HEK293 (cell line): Measurements from ENCODE around the gene ENTREP3.

Experiments
- CTCF ChIP-seq: fragments of 450-650 bp; formaldehyde crosslinking; IDR thresholded peaks from 2 replicates; pipeline ENCODE4 v1.5.1; 2016; ENCODE audit warnings: missing biosample characterization, missing genetic modification characterization
- HOXD13 ChIP-seq: sonication (generic); formaldehyde crosslinking; IDR thresholded peaks from 2 replicates; pipeline ENCODE4 v1.8.0; 2022; ENCODE audit warnings: missing genetic modification reagents, borderline replicate concordance
- MYNN ChIP-seq: fragments of 450-650 bp; formaldehyde crosslinking; IDR thresholded peaks from 2 replicates; pipeline ENCODE4 v1.5.1; 2016; ENCODE audit warnings: missing biosample characterization, missing genetic modification characterization, borderline replicate concordance
- OVOL3 ChIP-seq: fragments of 450-650 bp; formaldehyde crosslinking; IDR thresholded peaks from 2 replicates; pipeline ENCODE4 v1.5.1; 2016; ENCODE audit warnings: missing biosample characterization, missing genetic modification characterization
- SCRT2 ChIP-seq: fragments of 450-650 bp; formaldehyde crosslinking; IDR thresholded peaks from 2 replicates; pipeline ENCODE4 v1.5.1; 2016; ENCODE audit warnings: missing biosample characterization, missing genetic modification characterization
- TCF7L2 ChIP-seq: IDR thresholded peaks from 2 replicates; pipeline ENCODE4 v1.6.1; 2011; ENCODE audit warnings: low read depth, mild to moderate bottlenecking, inconsistent platforms, low read length, moderate library complexity, borderline replicate concordance
- ZBTB17 ChIP-seq: fragments of 450-650 bp; formaldehyde crosslinking; IDR thresholded peaks from 2 replicates; pipeline ENCODE4 v1.5.1; 2016; ENCODE audit warnings: missing biosample characterization, missing genetic modification characterization
- ZEB2 ChIP-seq: fragments of 450-650 bp; formaldehyde crosslinking; IDR thresholded peaks from 2 replicates; pipeline ENCODE4 v1.5.1; 2016; ENCODE audit warnings: missing biosample characterization, missing genetic modification characterization
- ZNF112 ChIP-seq: fragments of 450-650 bp; formaldehyde crosslinking; IDR thresholded peaks from 2 replicates; pipeline ENCODE4 v1.5.0; 2017; ENCODE audit warnings: missing biosample characterization, missing genetic modification characterization
- ZNF132 ChIP-seq: fragments of 450-650 bp; formaldehyde crosslinking; IDR thresholded peaks from 2 replicates; pipeline ENCODE4 v1.5.1; 2017; ENCODE audit warnings: missing biosample characterization, missing genetic modification characterization, borderline replicate concordance
- ZNF140 ChIP-seq: fragments of 450-650 bp; formaldehyde crosslinking; IDR thresholded peaks from 2 replicates; pipeline ENCODE4 v1.5.1; 2016; ENCODE audit warnings: missing biosample characterization, missing genetic modification characterization
- ZNF174 ChIP-seq: fragments of 450-650 bp; formaldehyde crosslinking; IDR thresholded peaks from 2 replicates; pipeline ENCODE4 v1.5.0; 2017; ENCODE audit warnings: missing biosample characterization, mild to moderate bottlenecking, missing genetic modification characterization
- ZNF211 ChIP-seq: fragments of 450-650 bp; formaldehyde crosslinking; IDR thresholded peaks from 2 replicates; pipeline ENCODE4 v1.5.1; 2016; ENCODE audit warnings: low read depth, missing biosample characterization, missing genetic modification characterization
- ZNF292 ChIP-seq: fragments of 450-650 bp; formaldehyde crosslinking; IDR thresholded peaks from 2 replicates; pipeline ENCODE4 v1.5.1; 2016; ENCODE audit warnings: low read depth, missing biosample characterization, missing genetic modification characterization, borderline replicate concordance
- ZNF341 ChIP-seq: fragments of 450-650 bp; formaldehyde crosslinking; IDR thresholded peaks from 2 replicates; pipeline ENCODE4; 2016; ENCODE audit warnings: low read depth, missing biosample characterization, missing genetic modification characterization
- ZNF398 ChIP-seq: fragments of 450-650 bp; formaldehyde crosslinking; IDR thresholded peaks from 2 replicates; pipeline ENCODE4 v1.5.1; 2017; ENCODE audit warnings: missing biosample characterization, missing genetic modification characterization
- ZNF488 ChIP-seq: fragments of 450-650 bp; formaldehyde crosslinking; IDR thresholded peaks from 2 replicates; pipeline ENCODE4 v1.5.1; 2016; ENCODE audit warnings: missing biosample characterization, missing genetic modification characterization
- ZNF514 ChIP-seq: fragments of 450-650 bp; formaldehyde crosslinking; IDR thresholded peaks from 2 replicates; pipeline ENCODE4 v1.5.1; 2016; ENCODE audit warnings: missing biosample characterization, missing genetic modification characterization
- ZNF585B ChIP-seq: fragments of 450-650 bp; formaldehyde crosslinking; IDR thresholded peaks from 2 replicates; pipeline ENCODE4 v1.5.1; 2016; ENCODE audit warnings: missing biosample characterization, missing genetic modification characterization
- ZNF610 ChIP-seq: fragments of 450-650 bp; formaldehyde crosslinking; IDR thresholded peaks from 2 replicates; pipeline ENCODE4 v1.5.1; 2016; ENCODE audit warnings: missing biosample characterization, missing genetic modification characterization, borderline replicate concordance
- ZNF624 ChIP-seq: fragments of 450-650 bp; formaldehyde crosslinking; IDR thresholded peaks from 2 replicates; pipeline ENCODE4 v1.5.1; 2017; ENCODE audit warnings: missing biosample characterization, missing genetic modification characterization
- ZNF670 ChIP-seq: fragments of 450-650 bp; formaldehyde crosslinking; IDR thresholded peaks from 2 replicates; pipeline ENCODE4 v1.5.1; 2016; ENCODE audit warnings: missing biosample characterization, missing genetic modification characterization, low read depth
- TF ChIP-seq, protein P1 (sequence below): fragments of 450-650 bp; formaldehyde crosslinking; IDR thresholded peaks from 2 replicates; pipeline ENCODE4 v1.5.1; 2017; ENCODE audit warnings: missing biosample characterization, missing genetic modification characterization
- TF ChIP-seq, protein P2 (sequence below): fragments of 450-650 bp; formaldehyde crosslinking; IDR thresholded peaks from 2 replicates; pipeline ENCODE4 v1.5.1; 2016; ENCODE audit warnings: missing biosample characterization, missing genetic modification characterization, borderline replicate concordance
- TF ChIP-seq, protein P3 (sequence below): fragments of 450-650 bp; formaldehyde crosslinking; IDR thresholded peaks from 2 replicates; pipeline ENCODE4 v1.5.0; 2017; ENCODE audit warnings: missing biosample characterization, missing genetic modification characterization, borderline replicate concordance
- TF ChIP-seq, protein P4 (sequence below): fragments of 450-650 bp; formaldehyde crosslinking; IDR thresholded peaks from 2 replicates; pipeline ENCODE4 v1.5.1; 2016; ENCODE audit warnings: missing biosample characterization, missing genetic modification characterization
- TF ChIP-seq, protein P5 (sequence below): fragments of 450-650 bp; formaldehyde crosslinking; IDR thresholded peaks from 2 replicates; pipeline ENCODE4 v1.5.1; 2016; ENCODE audit warnings: missing biosample characterization, missing genetic modification characterization

Gene ENTREP3

DNA sequence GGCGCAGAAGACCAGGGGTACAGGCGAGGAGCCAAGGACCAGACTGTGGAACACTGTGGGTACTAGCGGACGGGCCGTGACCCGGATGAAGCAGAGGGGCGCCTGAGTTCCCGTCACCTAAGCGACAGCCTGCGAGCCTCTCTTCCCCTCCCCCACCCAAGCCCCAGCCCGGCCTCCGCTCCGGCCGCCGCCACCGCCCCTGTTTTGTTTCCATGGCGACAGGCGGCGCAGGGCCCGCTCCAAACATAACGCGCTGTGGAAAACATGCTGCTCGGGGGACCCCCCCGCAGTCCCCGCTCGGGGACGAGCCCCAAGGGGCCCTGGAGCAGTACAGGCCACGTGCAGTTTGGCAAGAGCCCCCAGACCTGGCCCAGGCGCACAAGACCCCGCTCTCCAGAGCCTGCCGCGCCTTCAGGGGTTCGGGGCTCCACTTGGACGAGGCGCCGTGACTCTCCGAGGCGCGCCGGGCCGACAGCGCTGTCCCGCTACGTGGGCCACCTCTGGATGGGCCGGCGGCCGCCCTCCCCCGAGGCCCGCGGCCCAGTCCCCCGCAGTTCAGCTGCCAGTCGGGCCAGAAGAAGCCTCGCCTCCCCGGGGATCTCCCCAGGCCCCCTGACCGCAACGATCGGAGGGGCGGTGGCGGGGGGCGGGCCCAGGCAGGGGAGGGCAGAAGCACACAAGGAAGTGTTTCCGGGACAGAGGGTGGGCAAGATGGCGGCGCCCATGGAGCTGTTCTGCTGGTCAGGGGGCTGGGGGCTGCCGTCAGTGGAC is 46.6 kb downstream of the ENTREP3 start, which contains the start of gene MTX1 (continued):
- TF ChIP-seq ZNF292 (no peak), HOXD13 (CRISPR knock-in tag) (no peak), ZNF211 (tag by site-specific recombination) (no peak), CTCF (tag by site-specific recombination) (0 out of 2 replicates have a peak, but pooled peaks have one; percentile 4), ZNF514 (tag by site-specific recombination) (no peak), ZNF624 (tag by site-specific recombination) (no peak), ZEB2 (tag by site-specific recombination) (peak; percentile 86), ZNF140 (tag by site-specific recombination) (no peak), ZBTB17 (peak; percentile 87), ZNF174 (tag by site-specific recombination) (no peak), ZNF398 (tag by site-specific recombination) (peak; percentile 86), SCRT2 (tag by site-specific recombination) (no peak), OVOL3 (tag by site-specific recombination) (0 out of 2 replicates have a peak, but pooled peaks have one; percentile 15), ZNF670 (tag by site-specific recombination) (no peak), ZNF488 (no peak), ZNF341 (tag by site-specific recombination) (peak; percentile 83), ZNF585B (tag by site-specific recombination) (no peak), ZNF132 (tag by site-specific recombination) (no peak), ZNF610 (tag by site-specific recombination) (no peak), ZNF112 (no peak), TCF7L2 (no peak), MYNN (tag by site-specific recombination) (peak; percentile 56; the same call in 1 of the 2 replicates)
- TF ChIP-seq, protein P1, sequence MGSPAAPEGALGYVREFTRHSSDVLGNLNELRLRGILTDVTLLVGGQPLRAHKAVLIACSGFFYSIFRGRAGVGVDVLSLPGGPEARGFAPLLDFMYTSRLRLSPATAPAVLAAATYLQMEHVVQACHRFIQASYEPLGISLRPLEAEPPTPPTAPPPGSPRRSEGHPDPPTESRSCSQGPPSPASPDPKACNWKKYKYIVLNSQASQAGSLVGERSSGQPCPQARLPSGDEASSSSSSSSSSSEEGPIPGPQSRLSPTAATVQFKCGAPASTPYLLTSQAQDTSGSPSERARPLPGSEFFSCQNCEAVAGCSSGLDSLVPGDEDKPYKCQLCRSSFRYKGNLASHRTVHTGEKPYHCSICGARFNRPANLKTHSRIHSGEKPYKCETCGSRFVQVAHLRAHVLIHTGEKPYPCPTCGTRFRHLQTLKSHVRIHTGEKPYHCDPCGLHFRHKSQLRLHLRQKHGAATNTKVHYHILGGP (tag by site-specific recombination) = no peak
- TF ChIP-seq, protein P2, sequence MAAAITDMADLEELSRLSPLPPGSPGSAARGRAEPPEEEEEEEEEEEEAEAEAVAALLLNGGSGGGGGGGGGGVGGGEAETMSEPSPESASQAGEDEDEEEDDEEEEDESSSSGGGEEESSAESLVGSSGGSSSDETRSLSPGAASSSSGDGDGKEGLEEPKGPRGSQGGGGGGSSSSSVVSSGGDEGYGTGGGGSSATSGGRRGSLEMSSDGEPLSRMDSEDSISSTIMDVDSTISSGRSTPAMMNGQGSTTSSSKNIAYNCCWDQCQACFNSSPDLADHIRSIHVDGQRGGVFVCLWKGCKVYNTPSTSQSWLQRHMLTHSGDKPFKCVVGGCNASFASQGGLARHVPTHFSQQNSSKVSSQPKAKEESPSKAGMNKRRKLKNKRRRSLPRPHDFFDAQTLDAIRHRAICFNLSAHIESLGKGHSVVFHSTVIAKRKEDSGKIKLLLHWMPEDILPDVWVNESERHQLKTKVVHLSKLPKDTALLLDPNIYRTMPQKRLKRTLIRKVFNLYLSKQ (tag by site-specific recombination) = 0 out of 2 replicates have a peak, but pooled peaks have one; percentile 38
- TF ChIP-seq, protein P3, sequence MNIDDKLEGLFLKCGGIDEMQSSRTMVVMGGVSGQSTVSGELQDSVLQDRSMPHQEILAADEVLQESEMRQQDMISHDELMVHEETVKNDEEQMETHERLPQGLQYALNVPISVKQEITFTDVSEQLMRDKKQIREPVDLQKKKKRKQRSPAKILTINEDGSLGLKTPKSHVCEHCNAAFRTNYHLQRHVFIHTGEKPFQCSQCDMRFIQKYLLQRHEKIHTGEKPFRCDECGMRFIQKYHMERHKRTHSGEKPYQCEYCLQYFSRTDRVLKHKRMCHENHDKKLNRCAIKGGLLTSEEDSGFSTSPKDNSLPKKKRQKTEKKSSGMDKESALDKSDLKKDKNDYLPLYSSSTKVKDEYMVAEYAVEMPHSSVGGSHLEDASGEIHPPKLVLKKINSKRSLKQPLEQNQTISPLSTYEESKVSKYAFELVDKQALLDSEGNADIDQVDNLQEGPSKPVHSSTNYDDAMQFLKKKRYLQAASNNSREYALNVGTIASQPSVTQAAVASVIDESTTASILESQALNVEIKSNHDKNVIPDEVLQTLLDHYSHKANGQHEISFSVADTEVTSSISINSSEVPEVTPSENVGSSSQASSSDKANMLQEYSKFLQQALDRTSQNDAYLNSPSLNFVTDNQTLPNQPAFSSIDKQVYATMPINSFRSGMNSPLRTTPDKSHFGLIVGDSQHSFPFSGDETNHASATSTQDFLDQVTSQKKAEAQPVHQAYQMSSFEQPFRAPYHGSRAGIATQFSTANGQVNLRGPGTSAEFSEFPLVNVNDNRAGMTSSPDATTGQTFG = no peak
- TF ChIP-seq, protein P4, sequence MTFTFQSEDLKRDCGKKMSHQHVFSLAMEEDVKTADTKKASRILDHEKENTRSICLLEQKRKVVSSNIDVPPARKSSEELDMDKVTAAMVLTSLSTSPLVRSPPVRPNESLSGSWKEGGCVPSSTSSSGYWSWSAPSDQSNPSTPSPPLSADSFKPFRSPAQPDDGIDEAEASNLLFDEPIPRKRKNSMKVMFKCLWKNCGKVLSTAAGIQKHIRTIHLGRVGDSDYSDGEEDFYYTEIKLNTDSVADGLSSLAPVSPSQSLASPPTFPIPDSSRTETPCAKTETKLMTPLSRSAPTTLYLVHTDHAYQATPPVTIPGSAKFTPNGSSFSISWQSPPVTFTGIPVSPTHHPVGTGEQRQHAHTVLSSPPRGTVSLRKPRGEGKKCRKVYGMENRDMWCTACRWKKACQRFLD (tag by site-specific recombination) = no peak
- TF ChIP-seq, protein P5, sequence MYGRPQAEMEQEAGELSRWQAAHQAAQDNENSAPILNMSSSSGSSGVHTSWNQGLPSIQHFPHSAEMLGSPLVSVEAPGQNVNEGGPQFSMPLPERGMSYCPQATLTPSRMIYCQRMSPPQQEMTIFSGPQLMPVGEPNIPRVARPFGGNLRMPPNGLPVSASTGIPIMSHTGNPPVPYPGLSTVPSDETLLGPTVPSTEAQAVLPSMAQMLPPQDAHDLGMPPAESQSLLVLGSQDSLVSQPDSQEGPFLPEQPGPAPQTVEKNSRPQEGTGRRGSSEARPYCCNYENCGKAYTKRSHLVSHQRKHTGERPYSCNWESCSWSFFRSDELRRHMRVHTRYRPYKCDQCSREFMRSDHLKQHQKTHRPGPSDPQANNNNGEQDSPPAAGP = peak; percentile 77; the same call in 1 of the 2 replicates
